Ovary (tissue), 9 donors: ENCODE data around the gene CTNND2. TPM values are rescaled to one million over a fixed set of nuclear protein-coding genes. Genes with fewer than 3 reads are reported as not detected.

Experiments used
- DNase-seq, 5 donors: peaks; one replicate each; pipeline ENCODE4 v3.0.0-alpha.2; 2019 to 2020
- H3K27ac ChIP-seq, 2 donors: fragments of 200-600 bp; one replicate each; pipeline versions ENCODE4 v1.5.1 to v1.8.0; 2019 to 2022
- H3K27me3 ChIP-seq: fragments of 200-600 bp; one replicate; pipeline ENCODE4 v1.8.0; 2022
- H3K36me3 ChIP-seq: fragments of 200-600 bp; sonication (generic); one replicate; pipeline ENCODE4 v1.5.1; 2019
- H3K4me1 ChIP-seq: one replicate; pipeline ENCODE4 v1.8.1; 2013; ENCODE audit warnings: mild to moderate bottlenecking, moderate library complexity; ENCODE audit not compliant: insufficient read depth
- H3K4me3 ChIP-seq: fragments of 200-600 bp; sonication (generic); one replicate; pipeline ENCODE4 v1.5.1; 2017
- H3K9me3 ChIP-seq, 2 donors: fragments of 200-600 bp in 1 of 2; sonication (generic) in 1 of 2; one replicate each; pipeline versions ENCODE4 v1.5.1 to v1.8.1; 2013 to 2019; ENCODE audit warnings: mild to moderate bottlenecking in 1 of 2, moderate library complexity in 1 of 2
- EP300 ChIP-seq: sonication (generic); formaldehyde crosslinking; IDR thresholded peaks from one replicate; pipeline ENCODE4 v1.6.1; 2017; ENCODE audit warnings: antibody characterized with exemption
- POLR2A ChIP-seq: fragments of 450-650 bp; IDR thresholded peaks from one replicate; pipeline ENCODE4 v1.6.1; 2017; ENCODE audit warnings: antibody characterized with exemption, mild to moderate bottlenecking, moderate library complexity
- WGBS, 3 donors: extraction: QIAGEN DNeasy Blood & Tissue Kit in 1 of 3; methylation state at CpG; one replicate each; pipeline versions ENCODE4 v1.1.5 to v1.1.7; 2013 to 2017; 5-methylcytosine and 5-hydroxymethylcytosine counted together
- intact Hi-C, 4 donors: fragments of 100-400 bp; cut with DNase I; formaldehyde crosslinking; loops; one replicate each; pipeline versions ENCODE4 v1.11.0 to v1.15.1; 2022 to 2023
- polyA plus RNA-seq, 2 donors: library from polyadenylated mRNA; stranded (reverse); fragments of 200-250 nt in 1 of 2; fragments of 350-450 nt in 1 of 2; fragmentation: Illumina TruSeq in 1 of 2; extraction: RNeasy Lipid Tissue Mini Kit (QIAGEN cat#74804) in 1 of 2; gene quantifications; one replicate each; pipeline ENCODE4 v1.2.3, GENCODE V29; 2013 to 2014
- total RNA-seq, 7 donors: library from RNA; depleted of rRNA in 2 of 7; stranded (reverse); fragments of >200 nt in 2 of 7; fragmentation: NEBNext Ultra II Directional in 3 of 7; extraction: Animal tissue kit (Norgen Biotek cat#: 25700) in 3 of 7; gene quantifications; one replicate each; pipeline versions ENCODE4 v1.1.0 to v1.2.4, GENCODE V29; 2016 to 2023
- TF ChIP-seq, protein P1 (sequence below), 3 donors: fragments of 450-650 bp in 2 of 3; fragments of 200-600 bp in 1 of 3; IDR thresholded peaks; one replicate each; pipeline versions ENCODE4 v1.5.1 to v1.8.0; 2016 to 2022; ENCODE audit warnings: antibody characterized with exemption in 3 of 3, mild to moderate bottlenecking in 1 of 3
- donor health status: DM: no; HTN: no; CAD: no; lungs with moderate emphysema.
- donor health status: DM: no; HTN: no; CAD: no.
- donor health status: Bipolar disorder and iron deficiency.
- donor health status: DM: yes; HTN: yes; CAD: no.
- donor health status: DM: no; HTN: no; CAD: no.
- donor health status: DM: yes; HTN: yes; CAD: no.

The CTNND2 gene
- total and polyA plus RNA-seq, 9 donors, result 0.52 to 13.2 (median 2.3) TPM

DNA sequence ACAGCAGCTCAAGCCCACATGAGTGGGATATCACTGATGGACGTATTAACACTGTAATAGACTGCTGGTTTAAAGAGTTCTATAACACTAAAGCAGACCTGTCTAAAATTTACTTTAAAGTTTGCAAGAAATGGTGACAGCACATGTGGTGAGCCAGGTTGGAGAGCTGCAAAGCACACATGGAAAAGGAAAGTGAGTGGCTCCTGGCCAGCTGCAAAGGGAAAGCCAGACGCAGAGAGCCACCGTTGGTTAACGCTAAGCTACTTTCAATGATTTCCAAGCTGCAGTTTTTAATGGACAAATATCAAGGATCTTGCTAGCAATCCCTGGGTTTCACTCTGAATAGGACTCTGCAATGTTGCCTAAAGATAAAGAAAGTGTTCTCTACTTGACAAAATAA lies 89.9 kb downstream of the CTNND2 start:
- 70 to 79% (median 73%) methylated on average over 4 of the region's 4 CpGs for WGBS, 3 donors
- Histone ChIP-seq H3K9me3 (no peaks in the 10 kb centered on the region), H3K36me3 (no peaks in the 10 kb centered on the region), H3K4me3 (no peak overlapping the region), H3K27me3 (no peaks in the 10 kb centered on the region), H3K4me1 (no peaks in the 10 kb centered on the region), H3K27ac (no peak overlapping the region)
- DNase-seq, result no peak
- intact Hi-C loops, result no loop called here
- no peak for TF ChIP-seq POLR2A
- TF ChIP-seq, protein P1, sequence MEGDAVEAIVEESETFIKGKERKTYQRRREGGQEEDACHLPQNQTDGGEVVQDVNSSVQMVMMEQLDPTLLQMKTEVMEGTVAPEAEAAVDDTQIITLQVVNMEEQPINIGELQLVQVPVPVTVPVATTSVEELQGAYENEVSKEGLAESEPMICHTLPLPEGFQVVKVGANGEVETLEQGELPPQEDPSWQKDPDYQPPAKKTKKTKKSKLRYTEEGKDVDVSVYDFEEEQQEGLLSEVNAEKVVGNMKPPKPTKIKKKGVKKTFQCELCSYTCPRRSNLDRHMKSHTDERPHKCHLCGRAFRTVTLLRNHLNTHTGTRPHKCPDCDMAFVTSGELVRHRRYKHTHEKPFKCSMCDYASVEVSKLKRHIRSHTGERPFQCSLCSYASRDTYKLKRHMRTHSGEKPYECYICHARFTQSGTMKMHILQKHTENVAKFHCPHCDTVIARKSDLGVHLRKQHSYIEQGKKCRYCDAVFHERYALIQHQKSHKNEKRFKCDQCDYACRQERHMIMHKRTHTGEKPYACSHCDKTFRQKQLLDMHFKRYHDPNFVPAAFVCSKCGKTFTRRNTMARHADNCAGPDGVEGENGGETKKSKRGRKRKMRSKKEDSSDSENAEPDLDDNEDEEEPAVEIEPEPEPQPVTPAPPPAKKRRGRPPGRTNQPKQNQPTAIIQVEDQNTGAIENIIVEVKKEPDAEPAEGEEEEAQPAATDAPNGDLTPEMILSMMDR (IDR thresholded peaks at IDR 0.05), result no peak
- no peak for TF ChIP-seq EP300

DNA sequence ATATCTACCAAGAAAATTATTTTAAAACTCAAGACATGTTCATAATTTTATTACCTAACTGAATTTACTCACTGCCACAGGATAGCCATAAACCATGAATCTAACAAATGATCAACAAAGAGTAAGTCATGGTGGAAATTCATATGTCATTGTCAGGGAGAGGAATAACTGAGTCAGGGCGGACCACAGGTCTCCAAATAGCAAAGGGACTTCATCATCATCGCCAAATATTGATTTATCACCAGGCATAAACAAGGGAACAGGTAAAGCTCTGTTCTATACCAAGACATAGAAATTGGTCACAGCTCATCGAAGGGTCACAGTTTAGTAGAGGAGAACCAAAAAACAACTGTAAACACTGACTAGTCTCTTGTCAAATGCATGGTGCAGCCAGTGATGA lies 94.8 kb downstream of the CTNND2 start:
- no peak for DNase-seq
- Histone ChIP-seq H3K27ac (no peak overlapping the region), H3K36me3 (no peaks in the 10 kb centered on the region), H3K4me3 (no peak overlapping the region), H3K4me1 (no peaks in the 10 kb centered on the region), H3K9me3 (no peaks in the 10 kb centered on the region), H3K27me3 (no peaks in the 10 kb centered on the region)
- intact Hi-C loops, result no loop called here
- WGBS, 3 donors, result 67 to 81% (median 75%) methylated on average over 3 of the region's 3 CpGs
- TF ChIP-seq EP300, result no peak

DNA sequence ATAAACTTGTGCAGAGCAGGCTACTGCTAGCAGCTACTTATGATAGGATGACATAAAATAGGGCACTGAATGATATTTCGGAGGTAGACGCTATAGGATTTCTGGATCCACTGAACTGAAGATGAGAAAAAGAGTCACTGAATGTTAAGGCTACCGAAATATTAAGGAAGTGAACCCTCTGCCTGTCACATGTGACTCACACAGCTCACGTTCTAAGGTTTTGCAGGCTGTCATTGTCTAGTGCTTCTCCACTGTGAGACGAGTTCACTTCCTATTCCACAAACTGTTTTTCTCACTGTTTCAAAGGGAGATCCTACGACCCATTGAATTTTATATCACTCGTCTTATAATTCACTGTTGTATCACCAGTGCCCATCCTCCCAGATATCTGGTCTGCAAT lies 100.8 kb downstream of the CTNND2 start:
- no peak for DNase-seq
- intact Hi-C loops, result no loop called here
- 79 to 82% (median 81%) methylated on average over 7 of the region's 7 CpGs for whole genome bisulfite sequencing, 3 donors

DNA sequence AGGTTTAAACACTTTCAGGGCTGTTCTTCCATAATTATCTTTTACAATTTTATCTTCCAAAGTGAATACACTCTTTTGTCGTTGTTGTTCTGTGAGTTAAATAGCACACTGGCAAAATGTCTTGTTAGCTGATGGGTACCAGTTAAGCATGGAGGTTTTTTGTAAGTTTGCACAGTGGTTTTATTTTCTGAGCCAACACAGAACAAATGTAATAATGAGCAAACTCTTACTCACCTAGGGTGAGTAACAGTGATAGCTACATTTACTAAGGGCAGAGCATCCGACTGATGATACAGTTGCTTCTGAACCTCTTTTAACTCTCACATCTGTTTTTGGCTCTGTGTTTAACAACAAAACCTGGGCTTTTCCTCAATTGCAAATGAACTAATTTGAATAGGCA lies 103.2 kb downstream of the CTNND2 start:
- H3K27me3 ChIP-seq, result no peaks in the 10 kb centered on the region
- no peak for TF ChIP-seq EP300
- TF ChIP-seq POLR2A, result no peak
- TF ChIP-seq, protein P1 (IDR thresholded peaks at IDR 0.05), result no peak
- H3K4me1 ChIP-seq, result no peaks in the 10 kb centered on the region
- intact Hi-C loops, result no loop called here
- no peak overlapping the region for H3K27ac ChIP-seq
- 74 to 86% (median 81%) methylated on average over 2 of the region's 2 CpGs for WGBS, 3 donors
- no peak overlapping the region for H3K4me3 ChIP-seq
- no peak for DNase-seq
- no peaks in the 10 kb centered on the region for H3K36me3 ChIP-seq
- no peaks in the 10 kb centered on the region for H3K9me3 ChIP-seq

More for the DNA sequence above, 100.8 kb downstream of the CTNND2 start:
- no peak for TF ChIP-seq POLR2A
- TF ChIP-seq, protein P1 (IDR thresholded peaks at IDR 0.05), result no peak
- no peak for TF ChIP-seq EP300
- no peak overlapping the region for H3K27ac ChIP-seq
- no peak overlapping the region for H3K4me3 ChIP-seq
- no peaks in the 10 kb centered on the region for H3K4me1 ChIP-seq
- no peaks in the 10 kb centered on the region for H3K9me3 ChIP-seq
- no peaks in the 10 kb centered on the region for H3K36me3 ChIP-seq
- no peaks in the 10 kb centered on the region for H3K27me3 ChIP-seq

DNA sequence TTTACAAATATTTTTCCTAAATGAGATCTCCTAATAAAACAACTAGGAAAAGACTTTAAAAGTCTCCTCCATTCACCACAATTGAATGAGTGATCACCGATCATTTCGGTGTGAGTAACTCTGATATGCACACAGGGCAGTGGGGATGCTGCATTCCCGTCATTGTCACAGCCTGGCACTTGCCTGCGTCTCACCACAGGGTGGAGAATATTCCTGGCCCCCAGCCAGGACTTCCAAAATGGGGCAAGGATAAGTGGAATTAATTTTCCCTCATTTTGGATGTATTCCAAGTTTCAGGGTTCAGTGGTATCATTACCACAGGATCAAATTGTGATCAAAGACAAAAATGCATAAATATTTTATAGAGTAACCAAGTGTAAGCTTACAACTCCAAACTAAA lies 107.1 kb downstream of the CTNND2 start:
- no peaks in the 10 kb centered on the region for H3K27me3 ChIP-seq
- DNase-seq, result no peak
- no peaks in the 10 kb centered on the region for H3K9me3 ChIP-seq
- H3K36me3 ChIP-seq, result no peaks in the 10 kb centered on the region
- 47 to 49% (median 48%) methylated on average over 4 of the region's 4 CpGs for WGBS, 3 donors
- intact Hi-C loops, result no loop called here
- H3K27ac ChIP-seq, result no peak overlapping the region
- no peak for TF ChIP-seq EP300
- TF ChIP-seq, protein P1 (IDR thresholded peaks at IDR 0.05), result no peak
- TF ChIP-seq POLR2A, result no peak
- H3K4me3 ChIP-seq, result no peak overlapping the region
- H3K4me1 ChIP-seq, result no peaks in the 10 kb centered on the region
